K562 (cell line): ENCODE measurements around the gene TMEM101. TPM values are rescaled to one million over a fixed set of nuclear protein-coding genes. Genes with fewer than 3 reads are reported as not detected.

Experiments
- ATAC-seq: fragments of 200-7000 bp; cut with Tn5 transposase; 3 replicates; pipeline ENCODE4 v1.9.1; 2020; ENCODE audit warnings: moderate library complexity
- BruUV-seq: library from RNA; stranded (reverse); fragments of 400-500 nt; replicated peaks from 2 replicates; lab custom pipeline; 2021; lab: Mats Ljungman, UMichigan
- CTCF ChIA-PET: fragments of 300-600 bp; formaldehyde crosslinking; extraction: SDS; loops from one replicate; lab custom pipeline; 2021; ENCODE audit warnings: low intra/inter-chr PET ratio; lab: Yijun Ruan, JAX
- POLR2A ChIA-PET: fragments of 300-600, 350-650 bp; sonication (Branson Sonifier 250); formaldehyde crosslinking; extraction: SDS; loops from one replicate; lab custom pipeline; 2021; ENCODE audit warnings: antibody characterized with exemption, inconsistent platforms; lab: Yijun Ruan, JAX
- DNase-seq, 4 experiments: peaks; one replicate each; pipeline versions ENCODE4 v3.0.0 to v3.0.0-alpha.2; 2011 to 2018; ENCODE audit warnings: low spot score in 3 of 4, mixed read lengths in 3 of 4; ENCODE audit errors: extremely low read depth in 1 of 4
- FAIRE-seq: peaks from 2 replicates; lab custom pipeline; 2011; peaks lifted over from hg19 to GRCh38; lab: Jason Lieb, UNC
- H2AFZ ChIP-seq: 2 replicates; pipeline ENCODE4 v1.6.0; 2011; ENCODE audit warnings: low read depth, low read length, control low read depth, inconsistent platforms
- H3K27ac ChIP-seq: fragments of 200-600 bp; 3 replicates; pipeline ENCODE4 v1.8.0; 2011; ENCODE audit warnings: low read depth, mild to moderate bottlenecking, control low read depth, inconsistent platforms, low read length, moderate library complexity, mixed read lengths; ENCODE audit errors: extremely low read depth
- H3K27me3 ChIP-seq, 2 experiments: fragments of 300-600 bp in 1 of 2; 2 replicates in 1 of 2; 3 replicates in 1 of 2; pipeline versions ENCODE4 v1.6.0 to v1.8.0; 2011; ENCODE audit warnings: inconsistent platforms in 2 of 2, low read length in 2 of 2, mild to moderate bottlenecking in 1 of 2, mixed read lengths in 1 of 2, moderate library complexity in 1 of 2; ENCODE audit not compliant: control insufficient read depth in 2 of 2, insufficient read depth in 2 of 2
- H3K36me3 ChIP-seq: fragments of 300-600 bp; 3 replicates; pipeline ENCODE4 v1.8.0; 2011; ENCODE audit warnings: mild to moderate bottlenecking, low read length, inconsistent platforms; ENCODE audit not compliant: control insufficient read depth, insufficient read depth
- H3K4me1 ChIP-seq, 2 experiments: fragments of 200-600 bp in 1 of 2; replicated peaks in 1 of 2; 2 replicates in 1 of 2; 3 replicates in 1 of 2; pipeline versions ENCODE4 v1.5.1 to v1.8.0; 2011; ENCODE audit warnings: inconsistent platforms in 2 of 2, low read length in 2 of 2, mild to moderate bottlenecking in 1 of 2, mixed read lengths in 1 of 2, moderate library complexity in 1 of 2; ENCODE audit not compliant: control insufficient read depth in 2 of 2, insufficient read depth in 2 of 2
- H3K4me2 ChIP-seq: 2 replicates; pipeline ENCODE4 v1.6.1; 2011; ENCODE audit warnings: low read length, control low read depth, inconsistent platforms, mixed read lengths; ENCODE audit not compliant: insufficient read depth
- H3K4me3 ChIP-seq: fragments of 200-600 bp; sonication (generic), shearing (Covaris generic); 2 replicates; pipeline ENCODE4 v1.5.1; 2016; ENCODE audit warnings: control low read depth, inconsistent platforms
- H3K79me2 ChIP-seq: fragments of 200-600 bp; 3 replicates; pipeline ENCODE4 v1.8.0; 2011; ENCODE audit warnings: low read length, inconsistent platforms; ENCODE audit not compliant: control insufficient read depth, insufficient read depth
- H3K9ac ChIP-seq, 2 experiments: 2 replicates each; pipeline versions ENCODE4 v1.6.0 to v1.6.1; 2011; ENCODE audit warnings: low read depth in 2 of 2, low read length in 2 of 2, control low read depth in 1 of 2, inconsistent platforms in 1 of 2, mild to moderate bottlenecking in 1 of 2, mixed read lengths in 1 of 2; ENCODE audit not compliant: insufficient read depth in 1 of 2
- H3K9me1 ChIP-seq: one replicate; pipeline ENCODE4 v1.6.0; 2011; ENCODE audit warnings: inconsistent platforms, mild to moderate bottlenecking, low read length, moderate library complexity; ENCODE audit not compliant: control insufficient read depth, insufficient read depth
- H3K9me3 ChIP-seq: replicated peaks from 2 replicates; pipeline ENCODE4 v1.5.1; 2011; ENCODE audit warnings: low read depth, low read length, inconsistent platforms; ENCODE audit not compliant: control insufficient read depth, insufficient read depth
- H4K20me1 ChIP-seq: replicated peaks from 2 replicates; pipeline ENCODE4 v1.6.1; 2011; ENCODE audit warnings: low read length, inconsistent platforms, mixed read lengths; ENCODE audit not compliant: control insufficient read depth, insufficient read depth
- E2F3 ChIP-seq: fragments of 250-450 bp; sonication (Bioruptor Pico); IDR thresholded peaks from 2 replicates; pipeline ENCODE4 v1.4.0; 2020; ENCODE audit warnings: mild to moderate bottlenecking
- NFIC ChIP-seq: fragments of 450-650 bp; IDR thresholded peaks from 2 replicates; pipeline ENCODE4 v1.6.1; 2017; ENCODE audit warnings: mild to moderate bottlenecking, inconsistent platforms
- NFIX ChIP-seq: fragments of 250-450 bp; sonication (Bioruptor Pico); IDR thresholded peaks from 2 replicates; pipeline ENCODE4 v1.4.0; 2020; ENCODE audit warnings: low read depth, mild to moderate bottlenecking, moderate library complexity
- RBM25 ChIP-seq: fragments of 200-400 bp; formaldehyde crosslinking; IDR thresholded peaks from 2 replicates; pipeline ENCODE4 v1.6.1; 2018; ENCODE audit warnings: low read length, low read depth, moderate library complexity; ENCODE audit not compliant: severe bottlenecking
- SP1 ChIP-seq: sonication (generic); formaldehyde crosslinking; IDR thresholded peaks from 2 replicates; pipeline ENCODE4 v1.8.1; 2022; ENCODE audit warnings: mild to moderate bottlenecking, missing genetic modification reagents
- WGBS: fragments of 100-300 bp; shearing (Covaris generic); methylation state at CpG from one replicate; pipeline ENCODE4 v1.1.6; 2016; ENCODE audit warnings: low coverage, mixed read lengths; ENCODE audit not compliant: insufficient coverage; ENCODE audit errors: missing lambda C conversion rate; 5-methylcytosine and 5-hydroxymethylcytosine counted together
- in situ Hi-C: fragments of 300-500 bp; cut with MboI; formaldehyde crosslinking; loops from 4 replicates; pipeline ENCODE4 v1.15.0; 2018; ENCODE audit warnings: inconsistent platforms, mixed read lengths
- intact Hi-C: fragments of 100-400 bp; cut with micrococcal nuclease; formaldehyde crosslinking; loops from 2 replicates; pipeline ENCODE4 v1.14.2; 2022
- polyA plus RNA-seq, 8 experiments: library from polyadenylated mRNA; depleted of rRNA in 4 of 8; stranded (reverse) in 5 of 8; unstranded in 3 of 8; fragments of >200 nt; fragmentation: Nextera tagmentation in 2 of 8; fragmentation: Illumina TruSeq in 1 of 8; extraction: Ambion mirVana in 2 of 8; extraction: Trizol in 1 of 8; gene quantifications; 2 replicates each; pipeline versions ENCODE4 v1.2.1 to v1.2.3, GENCODE V29; 2011 to 2014; ENCODE audit warnings: inconsistent platforms in 1 of 8, missing spikeins in 1 of 8
- total RNA-seq, 7 experiments: library from RNA; depleted of rRNA in 6 of 7; stranded (reverse); fragments of >200 nt in 6 of 7; fragmentation: Illumina TruSeq in 2 of 7; extraction: Trizol in 2 of 7; gene quantifications; 2 replicates each; pipeline versions ENCODE4 v1.2.1 to v1.2.3, GENCODE V29; 2011 to 2021; ENCODE audit warnings: low replicate concordance in 1 of 7
- TF ChIP-seq, protein P1 (sequence below), 2 experiments: fragments of 250-450 bp in 1 of 2; fragments of 450-650 bp in 1 of 2; sonication (Bioruptor Pico) in 1 of 2; IDR thresholded peaks; 2 replicates each; pipeline versions ENCODE4 v1.6.1 to v1.8.0; 2016 to 2021; ENCODE audit warnings: mild to moderate bottlenecking in 2 of 2, moderate library complexity in 2 of 2, missing compliant biosample characterization in 1 of 2, missing genetic modification characterization in 1 of 2
- TF ChIP-seq, protein P2 (sequence below): sonication (generic); formaldehyde crosslinking; IDR thresholded peaks from 2 replicates; pipeline ENCODE4 v1.8.1; 2023; ENCODE audit warnings: mild to moderate bottlenecking, missing genetic modification reagents
- TF ChIP-seq, protein P3 (sequence below): sonication (generic); formaldehyde crosslinking; IDR thresholded peaks from 2 replicates; pipeline ENCODE4 v1.8.0; 2022; ENCODE audit warnings: mild to moderate bottlenecking, missing genetic modification reagents
- TF ChIP-seq, protein P4 (sequence below): sonication (generic); formaldehyde crosslinking; IDR thresholded peaks from 2 replicates; pipeline ENCODE4 v1.8.0; 2022; ENCODE audit warnings: missing genetic modification reagents, mild to moderate bottlenecking, borderline replicate concordance

The TMEM101 gene
- total and polyA plus RNA-seq, 9 of the 15 experiments (the other 6 are each of a cell fraction or from before 2014, with no cell fraction given) = 21.2 to 110 (median 37.8) TPM

DNA sequence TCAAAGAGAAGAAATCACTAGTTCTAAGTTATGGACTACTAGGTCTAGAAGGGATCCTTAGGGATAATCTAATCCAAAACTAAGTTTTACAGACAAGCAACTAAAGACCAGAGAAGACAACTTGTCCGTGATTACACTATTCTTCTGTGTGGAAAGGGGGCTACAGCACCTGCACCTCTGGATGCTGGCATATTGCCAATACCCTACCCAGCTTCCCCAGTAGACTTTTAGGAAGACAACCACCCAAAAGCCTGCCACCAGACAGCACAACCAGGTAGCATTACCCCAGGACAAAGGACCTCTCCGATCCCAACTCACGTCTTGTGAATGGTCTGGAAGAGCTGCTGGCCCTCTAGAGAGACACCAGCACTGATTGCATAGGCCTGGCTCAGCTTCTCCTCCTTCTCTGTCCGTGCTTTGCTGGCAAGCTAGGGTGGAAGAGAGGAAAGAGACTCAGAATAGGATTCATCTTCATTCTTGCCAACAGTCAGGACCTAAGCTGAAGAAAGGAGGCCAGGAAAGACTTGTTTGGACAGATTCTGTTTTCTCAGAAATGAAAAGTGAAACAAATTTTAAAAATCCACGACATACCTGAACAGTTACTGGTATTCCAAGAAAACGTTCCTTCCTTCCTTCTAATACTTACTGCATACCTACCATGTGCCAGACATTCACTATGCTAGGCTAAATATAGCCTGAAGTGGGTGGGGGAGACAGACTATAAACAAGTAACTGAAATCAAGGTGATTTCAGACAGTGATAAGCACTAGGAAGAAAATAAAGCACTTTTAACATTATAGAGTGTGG, 25.3 kb upstream of the TMEM101 start:
- TF ChIP-seq, protein P1, sequence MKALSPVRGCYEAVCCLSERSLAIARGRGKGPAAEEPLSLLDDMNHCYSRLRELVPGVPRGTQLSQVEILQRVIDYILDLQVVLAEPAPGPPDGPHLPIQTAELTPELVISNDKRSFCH (CRISPR knock-in tag; IDR thresholded peaks at IDR 0.05) = no peak
- TF ChIP-seq, protein P1 (tag; IDR thresholded peaks at IDR 0.05) = no peak
- TF ChIP-seq NFIC (peak; percentile 88), SP1 (CRISPR knock-in tag) (no peak), NFIX (CRISPR knock-in tag) (peak; percentile 64), RBM25 (no peak), E2F3 (no peak)
- TF ChIP-seq, protein P2, sequence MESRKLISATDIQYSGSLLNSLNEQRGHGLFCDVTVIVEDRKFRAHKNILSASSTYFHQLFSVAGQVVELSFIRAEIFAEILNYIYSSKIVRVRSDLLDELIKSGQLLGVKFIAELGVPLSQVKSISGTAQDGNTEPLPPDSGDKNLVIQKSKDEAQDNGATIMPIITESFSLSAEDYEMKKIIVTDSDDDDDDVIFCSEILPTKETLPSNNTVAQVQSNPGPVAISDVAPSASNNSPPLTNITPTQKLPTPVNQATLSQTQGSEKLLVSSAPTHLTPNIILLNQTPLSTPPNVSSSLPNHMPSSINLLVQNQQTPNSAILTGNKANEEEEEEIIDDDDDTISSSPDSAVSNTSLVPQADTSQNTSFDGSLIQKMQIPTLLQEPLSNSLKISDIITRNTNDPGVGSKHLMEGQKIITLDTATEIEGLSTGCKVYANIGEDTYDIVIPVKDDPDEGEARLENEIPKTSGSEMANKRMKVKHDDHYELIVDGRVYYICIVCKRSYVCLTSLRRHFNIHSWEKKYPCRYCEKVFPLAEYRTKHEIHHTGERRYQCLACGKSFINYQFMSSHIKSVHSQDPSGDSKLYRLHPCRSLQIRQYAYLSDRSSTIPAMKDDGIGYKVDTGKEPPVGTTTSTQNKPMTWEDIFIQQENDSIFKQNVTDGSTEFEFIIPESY = no peak
- TF ChIP-seq, protein P3, sequence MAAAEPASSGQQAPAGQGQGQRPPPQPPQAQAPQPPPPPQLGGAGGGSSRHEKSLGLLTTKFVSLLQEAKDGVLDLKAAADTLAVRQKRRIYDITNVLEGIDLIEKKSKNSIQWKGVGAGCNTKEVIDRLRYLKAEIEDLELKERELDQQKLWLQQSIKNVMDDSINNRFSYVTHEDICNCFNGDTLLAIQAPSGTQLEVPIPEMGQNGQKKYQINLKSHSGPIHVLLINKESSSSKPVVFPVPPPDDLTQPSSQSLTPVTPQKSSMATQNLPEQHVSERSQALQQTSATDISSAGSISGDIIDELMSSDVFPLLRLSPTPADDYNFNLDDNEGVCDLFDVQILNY = no peak
- TF ChIP-seq, protein P4, sequence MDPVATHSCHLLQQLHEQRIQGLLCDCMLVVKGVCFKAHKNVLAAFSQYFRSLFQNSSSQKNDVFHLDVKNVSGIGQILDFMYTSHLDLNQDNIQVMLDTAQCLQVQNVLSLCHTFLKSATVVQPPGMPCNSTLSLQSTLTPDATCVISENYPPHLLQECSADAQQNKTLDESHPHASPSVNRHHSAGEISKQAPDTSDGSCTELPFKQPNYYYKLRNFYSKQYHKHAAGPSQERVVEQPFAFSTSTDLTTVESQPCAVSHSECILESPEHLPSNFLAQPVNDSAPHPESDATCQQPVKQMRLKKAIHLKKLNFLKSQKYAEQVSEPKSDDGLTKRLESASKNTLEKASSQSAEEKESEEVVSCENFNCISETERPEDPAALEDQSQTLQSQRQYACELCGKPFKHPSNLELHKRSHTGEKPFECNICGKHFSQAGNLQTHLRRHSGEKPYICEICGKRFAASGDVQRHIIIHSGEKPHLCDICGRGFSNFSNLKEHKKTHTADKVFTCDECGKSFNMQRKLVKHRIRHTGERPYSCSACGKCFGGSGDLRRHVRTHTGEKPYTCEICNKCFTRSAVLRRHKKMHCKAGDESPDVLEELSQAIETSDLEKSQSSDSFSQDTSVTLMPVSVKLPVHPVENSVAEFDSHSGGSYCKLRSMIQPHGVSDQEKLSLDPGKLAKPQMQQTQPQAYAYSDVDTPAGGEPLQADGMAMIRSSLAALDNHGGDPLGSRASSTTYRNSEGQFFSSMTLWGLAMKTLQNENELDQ (CRISPR knock-in tag) = no peak
- H3K4me2 ChIP-seq = no peak overlapping the region
- H3K4me1 ChIP-seq = 0 out of 5 replicates have a peak, but pooled peaks cover 0 to 2% of the 10 kb centered on the region in 2 experiments
- H3K9me3 ChIP-seq = no peaks in the 10 kb centered on the region
- H3K4me3 ChIP-seq = no peak overlapping the region
- no peak for FAIRE-seq
- H3K79me2 ChIP-seq = peaks cover 53% of the 10 kb centered on the region
- no peak for ATAC-seq
- ChIA-PET CTCF (interaction anchor here (0.5 kb wide), 1 partner anchor 261 kb away, joined by 4 read pairs; the partner anchor contains the start of gene DUSP3), POLR2A (interaction anchor here (0.6 kb wide), 1 partner anchor 127 kb away, joined by 3 read pairs; no protein-coding TSS in a partner anchor)
- no peak for DNase-seq
- no TSS peak for BruUV-seq
- no peaks in the 10 kb centered on the region for H3K9me1 ChIP-seq
- WGBS = 84% methylated on average over 6 of the region's 6 CpGs
- H3K27ac ChIP-seq = no peak overlapping the region
- in situ Hi-C loops (loop anchor here (5.0 kb wide), 1 partner anchor 98 kb away; the partner anchor contains the start of gene PPY), intact Hi-C loops (no loop called here)
- no peaks in the 10 kb centered on the region for H3K27me3 ChIP-seq
- no peak overlapping the region for H2AFZ ChIP-seq
- peaks cover 73% of the 10 kb centered on the region for H3K36me3 ChIP-seq
- no peak overlapping the region for H3K9ac ChIP-seq
- peaks cover 20% of the 10 kb centered on the region for H4K20me1 ChIP-seq
